Measurements from ENCODE around the gene PCDHGB2. TPM values are rescaled to one million over a fixed set of nuclear protein-coding genes. Genes with fewer than 3 reads are reported as not detected.

The PCDHGB2 gene
- total and polyA plus RNA-seq, 2 of the 8 experiments (the other 6 are each of a cell fraction or from before 2014, with no cell fraction given): 1.9 to 2.9 TPM

DNA sequence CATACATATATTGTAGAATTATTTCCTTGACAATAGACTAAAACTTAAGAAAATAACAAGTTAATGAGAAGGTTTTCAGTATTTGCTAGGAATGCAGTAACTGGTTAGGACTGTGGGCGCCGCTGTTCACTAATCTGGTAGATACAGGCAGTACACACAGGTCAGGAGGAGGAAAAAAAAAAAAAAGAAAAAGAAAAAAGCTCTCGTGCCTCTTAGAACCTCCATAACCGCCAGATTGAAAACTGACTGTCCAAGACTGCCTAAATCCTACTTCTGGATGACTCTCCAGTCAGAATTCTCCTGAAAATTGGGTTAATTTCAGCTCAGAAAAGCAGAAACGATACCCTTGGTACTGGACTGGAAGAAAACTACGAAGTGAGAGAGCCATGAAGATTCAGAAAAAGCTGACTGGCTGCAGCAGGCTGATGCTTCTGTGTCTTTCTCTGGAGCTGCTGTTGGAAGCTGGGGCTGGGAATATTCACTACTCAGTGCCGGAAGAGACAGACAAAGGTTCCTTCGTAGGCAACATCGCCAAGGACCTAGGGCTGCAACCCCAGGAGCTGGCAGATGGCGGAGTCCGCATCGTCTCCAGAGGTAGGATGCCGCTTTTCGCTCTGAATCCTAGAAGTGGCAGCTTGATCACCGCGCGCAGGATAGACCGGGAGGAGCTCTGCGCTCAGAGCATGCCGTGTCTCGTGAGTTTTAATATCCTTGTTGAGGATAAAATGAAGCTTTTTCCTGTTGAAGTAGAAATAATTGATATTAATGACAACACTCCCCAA is 29.3 kb upstream of the PCDHGB2 start, which contains the start of gene PCDHGA1:
Gene PCDHGA1, plus strand, starts transcription at position 216 of the 782 bp plus-strand sequence.
- no peak within 1 kb of the TSS for H3K18ac ChIP-seq (ENCODE audit: extremely low read depth, low read length)
- H3K27ac ChIP-seq (ENCODE audit: low read depth, low read length): no peak within 1 kb of the TSS
- H3K9me3 ChIP-seq (ENCODE audit: insufficient read depth in 2 of 2, low read depth in 1 of 2, low read length in 1 of 2): peaks cover 22 to 37% of the 10 kb centered on the region in 2 experiments
- H4K5ac ChIP-seq (ENCODE audit: insufficient read length, low read depth, low read length): no peak within 1 kb of the TSS
- H3K79me2 ChIP-seq (ENCODE audit: control insufficient read depth in 1 of 2, insufficient read depth in 2 of 2, low read length in 2 of 2): no peaks in the 10 kb centered on the region
- H3K36me3 ChIP-seq (ENCODE audit: control insufficient read depth in 2 of 4, insufficient read depth in 4 of 4, low read length in 3 of 4): no peaks in the 10 kb centered on the region; a peak in 1 of 8 replicates
- H2BK15ac ChIP-seq (ENCODE audit: low read length): no peak within 1 kb of the TSS
- ChIA-PET CTCF (ENCODE audit: partially characterized antibody) (interaction anchor here (0.6 to 5.0 kb wide), 36 partner anchors 8 to 234 kb away, joined by 3 to 40 read pairs (median 4); partner anchors contain the start of genes PCDHB10, PCDHB15, PCDHB4 and PCDHB5), POLR2A (ENCODE audit: partially characterized antibody) (interaction anchor here (1.0 to 3.8 kb wide), 3 partner anchors 9 to 15 kb away, joined by 3 to 18 read pairs (median 4); partner anchors contain the start of gene TAF7)
- H3K23ac ChIP-seq (ENCODE audit: insufficient read length): no peak within 1 kb of the TSS
- no peak within 1 kb of the TSS for H3K4me2 ChIP-seq (ENCODE audit: insufficient read depth in 1 of 2, low read depth in 2 of 2, low read length in 2 of 2)
- no peak within 1 kb of the TSS for H3K14ac ChIP-seq (ENCODE audit: insufficient read length)
- no peak within 1 kb of the TSS for H2AK5ac ChIP-seq (ENCODE audit: low read depth, low read length)
- no peak within 1 kb of the TSS for H4K8ac ChIP-seq (ENCODE audit: extremely low read depth, insufficient read depth, low read length)
- H2BK20ac ChIP-seq (ENCODE audit: low read length): no peak within 1 kb of the TSS
- H3K56ac ChIP-seq (replicated peaks; ENCODE audit: insufficient read length, low read depth, low read length): no peak within 1 kb of the TSS
- H2BK120ac ChIP-seq (replicated peaks; ENCODE audit: low read depth, low read length): no peak within 1 kb of the TSS
- no peaks in the 10 kb centered on the region for H3K4me1 ChIP-seq (replicated peaks in 1 of 4; ENCODE audit: control insufficient read depth in 3 of 4, insufficient read depth in 4 of 4, low read length in 3 of 4)
- no peak within 1 kb of the TSS for H3K4ac ChIP-seq (replicated peaks; ENCODE audit: insufficient read length, low read depth, low read length)
- FAIRE-seq (no peak), DNase-seq (ENCODE audit: low read depth in 1 of 2, low spot score in 2 of 2) (no peak)
- H4K91ac ChIP-seq (replicated peaks; ENCODE audit: insufficient read length, low read length): no peak within 1 kb of the TSS
- H3K9ac ChIP-seq (replicated peaks in 1 of 4; ENCODE audit: extremely low read depth in 1 of 4, low read depth in 3 of 4, low read length in 3 of 4): no peak within 1 kb of the TSS
- H2AFZ ChIP-seq (ENCODE audit: low read length): no peak within 1 kb of the TSS
- TF ChIP-seq RAD21 (IDR thresholded peaks at IDR 0.05 in 1 of 2, conservative IDR thresholded peaks at IDR 0.05 in 1 of 2; ENCODE audit: low read depth in 2 of 2, low read length in 2 of 2) (peak; percentile 7 to 29; a peak in 2 of 4 replicates), TCF12 (IDR thresholded peaks at IDR 0.05; ENCODE audit: low read depth, low read length) (no peak)
- TF ChIP-seq, protein P1, sequence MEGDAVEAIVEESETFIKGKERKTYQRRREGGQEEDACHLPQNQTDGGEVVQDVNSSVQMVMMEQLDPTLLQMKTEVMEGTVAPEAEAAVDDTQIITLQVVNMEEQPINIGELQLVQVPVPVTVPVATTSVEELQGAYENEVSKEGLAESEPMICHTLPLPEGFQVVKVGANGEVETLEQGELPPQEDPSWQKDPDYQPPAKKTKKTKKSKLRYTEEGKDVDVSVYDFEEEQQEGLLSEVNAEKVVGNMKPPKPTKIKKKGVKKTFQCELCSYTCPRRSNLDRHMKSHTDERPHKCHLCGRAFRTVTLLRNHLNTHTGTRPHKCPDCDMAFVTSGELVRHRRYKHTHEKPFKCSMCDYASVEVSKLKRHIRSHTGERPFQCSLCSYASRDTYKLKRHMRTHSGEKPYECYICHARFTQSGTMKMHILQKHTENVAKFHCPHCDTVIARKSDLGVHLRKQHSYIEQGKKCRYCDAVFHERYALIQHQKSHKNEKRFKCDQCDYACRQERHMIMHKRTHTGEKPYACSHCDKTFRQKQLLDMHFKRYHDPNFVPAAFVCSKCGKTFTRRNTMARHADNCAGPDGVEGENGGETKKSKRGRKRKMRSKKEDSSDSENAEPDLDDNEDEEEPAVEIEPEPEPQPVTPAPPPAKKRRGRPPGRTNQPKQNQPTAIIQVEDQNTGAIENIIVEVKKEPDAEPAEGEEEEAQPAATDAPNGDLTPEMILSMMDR (IDR thresholded peaks at IDR 0.05; ENCODE audit: control extremely low read depth in 1 of 3, insufficient read depth in 1 of 3, low read depth in 1 of 3, low read length in 3 of 3): peak in 2 of 3 experiments; percentile 17 to 25; a peak in 2 of 4 replicates
- no peak within 1 kb of the TSS for H2BK12ac ChIP-seq (ENCODE audit: low read depth, low read length)
- H4K20me1 ChIP-seq (replicated peaks in 1 of 2; ENCODE audit: control insufficient read depth in 1 of 2, insufficient read depth in 2 of 2, low read length in 2 of 2): no peaks in the 10 kb centered on the region
- WGBS, 2 experiments (ENCODE audit: extremely low coverage in 1 of 2, insufficient coverage in 1 of 2, insufficient read length in 1 of 2, insufficient replicate concordance in 2 of 2, low coverage in 1 of 2, low lambda C conversion rate in 2 of 2, missing lambda C conversion rate in 1 of 2): 92% methylated on average over 21 of the region's 21 CpGs; no CpG with 5 or more reads in 1 of the 2 experiments
- H3K27me3 ChIP-seq (replicated peaks in 1 of 4; ENCODE audit: control insufficient read depth in 3 of 4, extremely low read depth in 1 of 4, insufficient read depth in 3 of 4, low read length in 3 of 4): no peaks in the 10 kb centered on the region
- no peak within 1 kb of the TSS for H3K4me3 ChIP-seq (ENCODE audit: extremely low read depth in 1 of 4, insufficient read depth in 2 of 4, low read depth in 3 of 4, low read length in 4 of 4)
- H2BK5ac ChIP-seq (ENCODE audit: low read depth, low read length): no peak within 1 kb of the TSS
- 0 out of 2 replicates have a peak, but pooled peaks cover 1% of the 10 kb centered on the region for H3K23me2 ChIP-seq (ENCODE audit: low read depth, low read length)
- no peaks in the 10 kb centered on the region for H3K79me1 ChIP-seq (ENCODE audit: low read depth, low read length)

Data from H1 (cell line).